Muscle of leg (tissue), 11 donors: ENCODE measurements around the gene ELMO1. TPM values are rescaled to one million over a fixed set of nuclear protein-coding genes. Genes with fewer than 3 reads are reported as not detected.

Source experiments
- DNase-seq: peaks from one replicate; pipeline ENCODE4 v3.0.0; 2013
- H3K27ac ChIP-seq: one replicate; pipeline ENCODE4 v1.5.1; 2013; ENCODE audit warnings: mild to moderate bottlenecking, low read length, control low read depth
- H3K27me3 ChIP-seq: one replicate; pipeline ENCODE4 v1.6.1; 2013; ENCODE audit warnings: low read length; ENCODE audit not compliant: control insufficient read depth, insufficient read depth
- H3K36me3 ChIP-seq: one replicate; pipeline ENCODE4 v1.6.1; 2013; ENCODE audit warnings: low read length; ENCODE audit not compliant: control insufficient read depth, insufficient read depth
- H3K4me1 ChIP-seq: one replicate; pipeline ENCODE4 v1.6.1; 2013; ENCODE audit warnings: low read length; ENCODE audit not compliant: control insufficient read depth, insufficient read depth
- H3K4me3 ChIP-seq: one replicate; pipeline ENCODE4 v1.5.1; 2013; ENCODE audit warnings: low read length, control low read depth
- H3K9me3 ChIP-seq: replicated peaks from 2 replicates; pipeline ENCODE4 v1.6.1; 2013; ENCODE audit warnings: low read depth, low read length; ENCODE audit not compliant: control insufficient read depth
- WGBS: methylation state at CpG from one replicate; pipeline ENCODE4 v1.1.5; 2013; ENCODE audit warnings: missing lambda C conversion rate; ENCODE audit not compliant: insufficient coverage; 5-methylcytosine and 5-hydroxymethylcytosine counted together
- polyA plus RNA-seq, 8 donors: library from polyadenylated mRNA; unstranded; fragments of 120-200 nt; gene quantifications; one replicate each; pipeline versions ENCODE4 v1.2.1 to v1.2.3, GENCODE V29; 2013; ENCODE audit warnings: inconsistent platforms in 1 of 8, low replicate concordance in 1 of 8; ENCODE audit not compliant: insufficient read length in 8 of 8, insufficient read depth in 1 of 8
- total RNA-seq: library from RNA; stranded (reverse); fragments of 120-200 nt; gene quantifications from one replicate; pipeline ENCODE4 v1.2.4, GENCODE V29; 2013

Gene ELMO1
- total and polyA plus RNA-seq, 9 donors = 20.3 to 40.7 (median 25.0) TPM

DNA sequence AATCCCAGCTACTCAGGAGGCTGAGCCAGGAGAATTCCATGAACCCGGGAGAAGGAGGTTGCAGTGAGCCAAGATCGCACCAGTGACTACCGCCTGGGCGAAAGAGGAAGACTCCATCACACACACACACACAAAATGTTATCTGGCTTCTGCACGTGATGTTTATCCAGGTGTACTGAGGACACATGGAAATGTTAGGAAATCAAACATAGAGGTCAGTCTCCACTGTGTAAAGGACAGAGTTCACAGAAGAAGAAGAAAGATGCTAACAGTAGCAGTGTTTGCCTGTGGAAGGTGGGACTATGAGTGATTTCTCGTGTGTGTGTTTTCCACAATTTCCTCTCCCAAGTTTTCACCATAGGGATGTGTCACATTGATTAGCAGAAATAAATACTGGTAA, 256.9 kb downstream of the ELMO1 start:
- no peaks in the 10 kb centered on the region for H3K36me3 ChIP-seq
- peaks cover 12% of the 10 kb centered on the region for H3K4me1 ChIP-seq
- WGBS = no CpG with 5 or more reads among the region's 6 CpGs
- H3K9me3 ChIP-seq = no peaks in the 10 kb centered on the region
- H3K27me3 ChIP-seq = no peaks in the 10 kb centered on the region
- H3K4me3 ChIP-seq = no peak overlapping the region
- DNase-seq = no peak
- no peak overlapping the region for H3K27ac ChIP-seq

DNA sequence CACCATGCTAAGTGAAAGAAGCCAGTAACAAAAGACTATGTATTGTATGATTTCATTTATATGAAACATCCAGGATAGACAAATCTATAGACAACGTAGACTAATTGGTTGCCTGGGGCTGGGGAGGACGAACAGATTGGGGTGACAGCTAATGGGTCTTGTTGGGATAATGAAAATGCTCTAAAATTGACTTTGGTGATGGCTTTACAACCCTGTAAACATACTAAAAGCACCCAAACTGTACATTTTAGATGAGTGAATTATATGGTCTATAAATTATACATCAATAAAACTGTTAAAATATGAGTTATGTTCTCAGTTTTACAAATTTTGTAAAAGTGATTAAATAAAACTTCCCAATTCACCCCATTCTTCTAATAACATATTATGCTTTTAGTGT, 261.5 kb downstream of the ELMO1 start:
- no CpG with 5 or more reads among the region's 2 CpGs for WGBS
- no peak for DNase-seq
- Histone ChIP-seq H3K9me3 (no peaks in the 10 kb centered on the region), H3K27ac (no peak overlapping the region), H3K4me3 (no peak overlapping the region), H3K4me1 (peaks cover under 1% of the 10 kb centered on the region), H3K27me3 (no peaks in the 10 kb centered on the region), H3K36me3 (no peaks in the 10 kb centered on the region)

DNA sequence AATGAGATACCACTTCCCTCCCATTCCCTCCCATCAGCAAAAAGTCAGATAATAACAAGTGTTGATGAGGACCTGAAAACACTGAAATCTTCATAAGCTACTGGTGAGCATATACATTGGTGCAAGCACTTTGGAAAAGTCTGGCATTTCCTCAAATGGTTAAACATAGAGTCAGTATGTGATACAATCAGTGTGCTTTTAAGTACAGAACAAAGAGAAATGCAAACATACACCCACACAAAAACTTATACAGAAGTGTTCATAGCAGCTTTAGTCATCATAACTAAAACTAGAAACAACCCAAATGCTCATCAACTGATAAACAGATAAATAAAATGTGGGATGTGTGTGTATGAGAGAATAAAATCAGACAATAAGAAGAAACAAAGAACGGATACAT, 261.9 kb downstream of the ELMO1 start:
- no peak for DNase-seq
- Histone ChIP-seq H3K27ac (no peak overlapping the region), H3K4me1 (peaks cover 2% of the 10 kb centered on the region), H3K9me3 (no peaks in the 10 kb centered on the region), H3K27me3 (no peaks in the 10 kb centered on the region), H3K36me3 (no peaks in the 10 kb centered on the region), H3K4me3 (no peak overlapping the region)
- no CpG with 5 or more reads among the region's 1 CpG for WGBS

DNA sequence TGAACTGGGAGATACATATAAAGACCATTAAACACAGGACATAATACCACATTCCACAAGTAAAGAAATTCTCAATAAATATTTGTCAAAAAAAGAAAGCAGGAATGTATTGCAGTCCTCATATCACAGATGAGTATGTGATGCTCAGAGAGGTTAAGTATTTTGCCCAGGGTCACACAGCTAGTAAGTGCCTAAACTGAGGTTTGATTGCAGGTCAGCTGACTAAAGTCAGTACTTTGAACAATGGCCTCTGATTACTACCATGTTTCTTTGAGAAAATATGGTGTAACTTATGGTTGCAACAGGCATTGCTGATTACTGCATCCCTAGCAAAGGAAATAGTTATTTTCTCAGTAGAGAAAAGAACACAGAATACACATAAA, 267.1 kb downstream of the ELMO1 start:
- H3K27me3 ChIP-seq = no peaks in the 10 kb centered on the region
- no peak overlapping the region for H3K27ac ChIP-seq
- DNase-seq = no peak
- no peaks in the 10 kb centered on the region for H3K36me3 ChIP-seq
- H3K9me3 ChIP-seq = no peaks in the 10 kb centered on the region
- H3K4me1 ChIP-seq = peaks cover 2% of the 10 kb centered on the region
- H3K4me3 ChIP-seq = no peak overlapping the region

DNA sequence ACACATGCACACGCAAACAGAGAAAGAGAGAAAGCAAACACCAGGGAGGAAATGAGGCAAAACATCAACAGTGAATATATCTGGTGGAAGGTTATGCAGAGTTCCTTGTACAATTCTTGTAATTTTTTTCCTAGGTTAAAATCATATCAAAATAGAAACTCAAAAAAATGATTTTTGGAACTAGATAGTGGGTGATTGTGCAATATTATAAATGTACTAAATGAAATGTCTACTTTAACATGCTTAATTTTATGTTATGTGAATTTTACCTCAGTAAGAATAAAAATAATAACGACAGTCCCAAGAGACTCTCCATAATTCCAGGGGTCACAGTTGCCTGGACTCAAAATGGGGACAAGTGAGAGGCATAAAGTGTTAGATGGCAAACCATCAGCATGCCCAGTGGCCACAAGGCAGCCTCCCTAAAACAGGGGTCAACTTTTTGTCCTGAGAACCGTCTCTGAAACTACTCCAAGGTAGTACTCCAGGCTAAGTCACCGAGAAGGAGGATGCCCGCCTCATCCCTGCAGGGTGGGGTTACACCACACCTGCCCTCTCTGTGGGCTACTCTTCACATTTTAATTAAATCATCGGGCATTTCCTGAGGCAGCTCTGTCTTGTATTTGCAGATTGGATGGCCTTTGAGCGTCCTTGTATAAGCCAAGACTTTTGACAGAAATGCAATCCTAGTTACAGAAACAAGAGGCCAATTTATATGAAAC, 267.7 kb downstream of the ELMO1 start:
- Histone ChIP-seq H3K27me3 (no peaks in the 10 kb centered on the region), H3K4me1 (peaks cover 2% of the 10 kb centered on the region), H3K27ac (no peak overlapping the region), H3K4me3 (no peak overlapping the region), H3K9me3 (no peaks in the 10 kb centered on the region), H3K36me3 (no peaks in the 10 kb centered on the region)
- WGBS = 66% methylated on average over 4 of the region's 7 CpGs
- no peak for DNase-seq

DNA sequence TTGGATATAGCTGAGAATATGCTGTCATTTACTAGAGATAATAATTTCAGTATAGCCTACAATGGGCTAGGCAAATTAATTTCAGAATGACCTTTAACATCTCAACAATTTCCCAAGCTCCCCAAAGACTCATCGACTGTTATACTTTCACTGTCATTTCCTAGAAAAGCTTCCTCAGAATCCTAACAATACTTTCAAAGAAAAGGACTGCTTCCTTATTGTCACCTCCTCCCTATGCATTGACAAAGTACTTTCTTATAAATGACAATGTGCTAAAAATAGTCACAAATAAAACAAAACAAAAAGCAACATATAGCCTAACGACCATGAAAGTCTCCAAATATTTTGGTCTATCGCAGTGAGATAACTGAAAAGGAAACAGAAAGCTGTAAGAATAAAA, 272.6 kb downstream of the ELMO1 start:
- no peaks in the 10 kb centered on the region for H3K4me1 ChIP-seq
- DNase-seq = no peak
- WGBS = 100% methylated on average over 1 of the region's 3 CpGs
- no peaks in the 10 kb centered on the region for H3K27me3 ChIP-seq
- H3K27ac ChIP-seq = no peak overlapping the region
- no peaks in the 10 kb centered on the region for H3K9me3 ChIP-seq
- no peak overlapping the region for H3K4me3 ChIP-seq
- H3K36me3 ChIP-seq = no peaks in the 10 kb centered on the region

DNA sequence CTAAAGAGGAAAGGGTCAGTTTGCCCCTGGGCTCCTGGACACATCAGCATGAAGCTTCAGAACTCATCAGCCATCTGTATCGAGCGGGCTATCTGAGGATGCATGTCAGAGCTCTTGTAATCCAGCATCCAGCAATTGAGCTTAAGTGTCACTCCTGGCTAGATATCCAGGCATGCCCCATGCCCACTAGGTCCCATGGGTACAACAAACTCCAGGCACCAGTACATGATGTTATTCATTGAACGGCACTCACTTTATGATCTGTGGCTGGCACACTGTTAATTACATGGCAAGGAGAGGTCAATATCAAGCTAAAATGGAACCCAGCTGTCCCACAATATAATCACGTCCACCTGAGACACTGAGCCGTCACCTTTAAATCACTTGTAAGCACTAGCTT, 274.2 kb downstream of the ELMO1 start:
- Histone ChIP-seq H3K27me3 (no peaks in the 10 kb centered on the region), H3K4me1 (no peaks in the 10 kb centered on the region), H3K27ac (no peak overlapping the region), H3K36me3 (peaks cover 4% of the 10 kb centered on the region), H3K9me3 (no peaks in the 10 kb centered on the region), H3K4me3 (no peak overlapping the region)
- DNase-seq = no peak
- 92% methylated on average over 4 of the region's 5 CpGs for WGBS

DNA sequence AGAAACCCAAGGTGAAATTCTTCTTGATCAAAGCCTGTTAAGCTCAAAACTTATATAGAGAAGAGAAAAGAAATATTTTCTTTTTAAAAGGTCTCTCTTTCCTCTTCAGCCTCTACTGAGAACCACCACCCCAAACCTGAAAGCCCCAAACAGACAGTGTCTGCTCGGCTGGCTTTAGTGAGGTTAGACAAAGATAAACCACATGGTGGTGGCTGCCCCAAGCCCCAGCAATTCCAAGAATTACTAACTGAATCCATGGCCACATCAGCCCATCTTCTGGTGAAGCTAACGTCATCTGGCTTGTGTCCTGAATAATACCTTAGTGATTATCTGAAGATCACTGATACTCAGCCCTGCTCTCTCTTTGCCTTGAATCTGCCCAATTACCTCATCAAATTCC, 275.0 kb downstream of the ELMO1 start:
- H3K36me3 ChIP-seq = peaks cover 4% of the 10 kb centered on the region
- DNase-seq = no peak
- H3K9me3 ChIP-seq = no peaks in the 10 kb centered on the region
- no CpG with 5 or more reads among the region's 2 CpGs for WGBS
- no peaks in the 10 kb centered on the region for H3K27me3 ChIP-seq
- no peaks in the 10 kb centered on the region for H3K4me1 ChIP-seq
- no peak overlapping the region for H3K27ac ChIP-seq
- H3K4me3 ChIP-seq = no peak overlapping the region

DNA sequence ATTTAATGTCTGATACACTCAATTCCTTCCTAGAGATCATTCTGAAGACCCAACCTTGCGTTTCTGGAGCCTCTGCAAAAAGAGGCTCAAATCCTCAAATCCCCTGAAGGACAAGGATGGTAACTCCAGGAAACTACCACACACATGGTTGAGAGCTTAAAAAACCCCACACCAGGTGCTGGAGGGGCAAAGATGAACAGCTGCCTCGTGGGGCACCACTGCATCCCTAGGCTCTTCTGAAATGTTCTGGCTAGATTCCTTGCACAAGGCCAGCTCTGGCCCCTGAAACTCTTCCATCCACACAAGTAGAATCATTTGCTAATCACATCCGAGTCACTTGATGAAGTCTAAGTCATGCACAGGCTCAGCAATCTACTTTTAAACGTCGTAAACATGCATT, 286.6 kb downstream of the ELMO1 start:
- Histone ChIP-seq H3K4me3 (no peak overlapping the region), H3K4me1 (peaks cover 3% of the 10 kb centered on the region), H3K27ac (no peak overlapping the region), H3K36me3 (no peaks in the 10 kb centered on the region), H3K27me3 (no peaks in the 10 kb centered on the region), H3K9me3 (peaks cover 2% of the 10 kb centered on the region)
- 8% methylated on average over 2 of the region's 5 CpGs for WGBS
- DNase-seq = no peak

DNA sequence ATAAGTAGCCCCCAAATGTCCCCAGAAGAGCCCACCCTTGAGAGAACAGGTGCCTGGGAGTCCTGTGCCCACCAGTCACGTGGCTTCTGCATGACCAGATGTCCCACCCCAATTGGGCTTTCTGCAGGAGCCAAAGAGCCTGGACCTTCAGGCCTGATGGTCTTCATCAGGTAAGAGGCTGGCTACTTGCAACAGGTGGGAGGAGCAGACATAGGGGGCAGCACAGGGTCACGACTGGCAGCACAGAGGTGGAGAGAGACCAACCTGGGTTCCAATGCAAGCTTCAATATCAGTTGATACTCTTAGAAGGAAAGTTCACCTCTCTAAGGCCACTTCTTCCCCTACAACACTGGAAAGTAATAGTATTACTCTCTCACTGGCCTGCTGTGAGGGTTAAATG, 288.0 kb downstream of the ELMO1 start:
- no peak overlapping the region for H3K4me3 ChIP-seq
- 86% methylated on average over 1 of the region's 2 CpGs for WGBS
- H3K4me1 ChIP-seq = peaks cover 3% of the 10 kb centered on the region
- no peaks in the 10 kb centered on the region for H3K36me3 ChIP-seq
- H3K9me3 ChIP-seq = peaks cover 2% of the 10 kb centered on the region
- H3K27ac ChIP-seq = no peak overlapping the region
- no peaks in the 10 kb centered on the region for H3K27me3 ChIP-seq
- DNase-seq = no peak

DNA sequence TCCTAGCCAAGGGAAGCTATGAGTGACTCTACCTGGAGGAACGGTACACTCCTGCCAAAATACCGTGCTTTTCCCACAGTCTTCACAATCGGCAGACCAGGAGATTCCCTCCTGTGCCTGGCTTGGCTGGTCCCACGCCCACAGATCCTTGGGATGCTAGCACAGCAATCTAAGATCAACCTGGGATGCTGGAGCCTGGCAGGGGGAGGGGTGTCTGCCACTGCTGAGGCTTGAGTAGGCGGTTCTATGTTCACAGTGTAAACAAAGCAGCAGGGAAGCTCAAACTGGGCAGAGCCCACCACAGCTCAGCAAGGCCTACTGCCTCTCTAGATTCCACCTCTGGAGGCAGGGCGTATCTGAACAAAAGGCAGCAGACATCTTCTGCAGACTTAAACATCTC, 295.3 kb downstream of the ELMO1 start:
- no peak overlapping the region for H3K4me3 ChIP-seq
- DNase-seq = no peak
- peaks cover 12% of the 10 kb centered on the region for H3K4me1 ChIP-seq
- no peaks in the 10 kb centered on the region for H3K9me3 ChIP-seq
- no peaks in the 10 kb centered on the region for H3K27me3 ChIP-seq
- no peak overlapping the region for H3K27ac ChIP-seq
- 86% methylated on average over 4 of the region's 6 CpGs for WGBS
- no peaks in the 10 kb centered on the region for H3K36me3 ChIP-seq
